ENCODE results near the gene FBXO44. TPM values are rescaled to one million over a fixed set of nuclear protein-coding genes. Genes with fewer than 3 reads are reported as not detected.

The FBXO44 gene
- total RNA-seq, 1 donor from 2014 or later = 18.4 TPM

GRCh38 chr1:11697188-11697892 lies 42.7 kb downstream of the FBXO44 start:
- peaks cover 48% of the 10 kb centered on the region for H3K27me3 ChIP-seq (ENCODE audit: low read depth)

GRCh38 chr1:11697893-11698210 lies 43.2 kb downstream of the FBXO44 start:
- Histone ChIP-seq H3K27me3 (ENCODE audit: low read depth) (peaks cover 43% of the 10 kb centered on the region), H3K36me3 (no peaks in the 10 kb centered on the region), H3K9me3 (no peaks in the 10 kb centered on the region), H3K4me1 (no peaks in the 10 kb centered on the region), H3K4me3 (no peak overlapping the region), H3K27ac (no peak overlapping the region)
- no peak for ATAC-seq
- intact Hi-C loops (cut with DNase I) = no loop called here
- no peak for DNase-seq
- no peak for TF ChIP-seq CTCF (IDR thresholded peaks at IDR 0.05)

More at GRCh38 chr1:11697188-11697892, 42.7 kb downstream of the FBXO44 start:
- Histone ChIP-seq H3K4me3 (no peak overlapping the region), H3K4me1 (no peaks in the 10 kb centered on the region), H3K27ac (no peak overlapping the region), H3K9me3 (no peaks in the 10 kb centered on the region), H3K36me3 (no peaks in the 10 kb centered on the region)
- intact Hi-C loops (cut with DNase I) = no loop called here
- ATAC-seq (no peak), DNase-seq (no peak)
- TF ChIP-seq CTCF (IDR thresholded peaks at IDR 0.05) = no peak

GRCh38 chr1:11700601-11701467 lies 46.2 kb downstream of the FBXO44 start:
- Histone ChIP-seq H3K4me3 (no peak overlapping the region), H3K27me3 (ENCODE audit: low read depth) (peaks cover 32% of the 10 kb centered on the region), H3K36me3 (no peaks in the 10 kb centered on the region), H3K27ac (no peak overlapping the region), H3K4me1 (no peaks in the 10 kb centered on the region), H3K9me3 (no peaks in the 10 kb centered on the region)
- ATAC-seq = no peak
- intact Hi-C loops (cut with DNase I) = no loop called here
- no peak for DNase-seq
- no peak for TF ChIP-seq CTCF (IDR thresholded peaks at IDR 0.05)

- H3K9me3 ChIP-seq = no peaks in the 10 kb centered on the region
- intact Hi-C loops (cut with DNase I) = no loop called here
- DNase-seq = no peak
- no peak for TF ChIP-seq CTCF (IDR thresholded peaks at IDR 0.05)
- no peak for ATAC-seq
- peaks cover 32% of the 10 kb centered on the region for H3K27me3 ChIP-seq (ENCODE audit: low read depth)
- no peaks in the 10 kb centered on the region for H3K36me3 ChIP-seq
- H3K4me3 ChIP-seq = no peak overlapping the region
- H3K27ac ChIP-seq = no peak overlapping the region
- H3K4me1 ChIP-seq = no peaks in the 10 kb centered on the region
These were observed 46.9 kb downstream of the FBXO44 start for GRCh38 chr1:11701551-11701961.

GRCh38 chr1:11701981-11702803 lies 47.5 kb downstream of the FBXO44 start:
- H3K36me3 ChIP-seq = no peaks in the 10 kb centered on the region

More at GRCh38 chr1:11701981-11702803, 47.5 kb downstream of the FBXO44 start:
- intact Hi-C loops (cut with DNase I) = no loop called here
- DNase-seq (no peak), ATAC-seq (no peak)
- no peak overlapping the region for H3K4me3 ChIP-seq
- TF ChIP-seq CTCF (IDR thresholded peaks at IDR 0.05) = no peak
- H3K27me3 ChIP-seq (ENCODE audit: low read depth) = peaks cover 32% of the 10 kb centered on the region
- H3K9me3 ChIP-seq = no peaks in the 10 kb centered on the region
- H3K27ac ChIP-seq = no peak overlapping the region
- no peaks in the 10 kb centered on the region for H3K4me1 ChIP-seq
